Measurements from ENCODE around the gene RBAK.

DNA sequence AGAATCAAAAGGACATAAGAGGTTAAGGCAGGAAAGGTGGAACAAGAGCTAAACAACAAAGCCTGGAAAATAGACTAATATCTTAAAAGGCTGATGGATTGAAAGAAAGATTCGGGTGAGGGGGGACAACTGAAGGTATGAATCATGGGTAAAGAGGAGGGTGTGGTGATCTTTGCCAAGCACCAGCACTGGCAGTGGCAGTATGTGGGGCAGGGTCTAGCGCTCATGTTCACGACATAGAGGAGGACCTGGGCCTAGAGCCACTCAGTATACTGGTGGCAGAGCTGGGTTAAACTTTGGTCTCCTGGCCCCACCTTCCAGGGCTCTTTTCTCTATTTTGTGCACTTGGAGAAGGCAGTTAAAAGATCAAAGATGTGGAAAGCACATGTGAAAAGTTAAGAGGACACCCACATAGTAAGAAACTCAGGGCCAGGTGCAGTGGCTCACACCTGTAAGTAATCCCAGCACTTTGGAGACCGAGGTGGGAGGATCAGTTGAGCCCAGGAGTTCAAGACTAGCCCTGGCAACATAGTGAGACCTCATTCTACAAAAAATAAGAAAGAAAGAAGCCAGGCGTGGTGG is 46.2 kb upstream of the RBAK start:
- TF ChIP-seq CTCF (conservative IDR thresholded peaks at IDR 0.05 in 1 of 2, IDR thresholded peaks at IDR 0.05 in 1 of 2; ENCODE audit: extremely low read depth in 1 of 2, insufficient read depth in 1 of 2, low read depth in 1 of 2, low read length in 2 of 2), result no peak
- no peak for TF ChIP-seq EZH2 (IDR thresholded peaks at IDR 0.05; ENCODE audit: borderline replicate concordance, low read length)
